ENCODE results near the gene TMEM175. TPM values are rescaled to one million over a fixed set of nuclear protein-coding genes. Genes with fewer than 3 reads are reported as not detected.

Gene TMEM175
- total RNA-seq, 2 experiments from 2014 or later: 12.5 to 33.1 TPM

- BruUV-seq (replicated peaks): no TSS peak
- no peaks in the 10 kb centered on the region for H3K79me2 ChIP-seq (ENCODE audit: insufficient read depth, low read depth, low read length)
- H2AFZ ChIP-seq (ENCODE audit: low read length): no peak overlapping the region
- CTCF ChIA-PET (ENCODE audit: unreplicated experiment): no interaction called here
- no peaks in the 10 kb centered on the region for H3K9me2 ChIP-seq (ENCODE audit: insufficient read depth, low read length)
- POLR2A ChIA-PET: no interaction called here
- no peaks in the 10 kb centered on the region for H4K20me1 ChIP-seq (ENCODE audit: insufficient read depth, low read length)
- DNase-seq (ENCODE audit: low spot score): no peak
- H3K27ac ChIP-seq (ENCODE audit: low read depth, low read length, poor library complexity, severe bottlenecking): no peak overlapping the region
- no peak overlapping the region for H3K4me2 ChIP-seq (ENCODE audit: low read length)
- no peaks in the 10 kb centered on the region for H3K9me3 ChIP-seq (ENCODE audit: low read length)
- no peaks in the 10 kb centered on the region for H3K4me1 ChIP-seq (ENCODE audit: insufficient read depth, low read length, poor library complexity, severe bottlenecking)
- no peak overlapping the region for H3K4me3 ChIP-seq (ENCODE audit: low read depth, low read length, poor library complexity, severe bottlenecking)
- TF ChIP-seq EZH2phosphoT487 (IDR thresholded peaks at IDR 0.05; ENCODE audit: borderline replicate concordance, low read depth, low read length) (no peak), CTCF (conservative IDR thresholded peaks at IDR 0.05; ENCODE audit: low read length) (no peak)
- intact Hi-C loops (cut with micrococcal nuclease; ENCODE audit: unreplicated experiment): no loop called here
- no peaks in the 10 kb centered on the region for H3K36me3 ChIP-seq (ENCODE audit: insufficient read depth, low read length)
Observed at GRCh38 chr4:999882-1000425, 67.7 kb downstream of the TMEM175 start.

- Histone ChIP-seq H3K4me2 (ENCODE audit: low read length) (no peak overlapping the region), H3K79me2 (ENCODE audit: insufficient read depth, low read depth, low read length) (no peaks in the 10 kb centered on the region), H3K9me2 (ENCODE audit: insufficient read depth, low read length) (no peaks in the 10 kb centered on the region), H3K4me3 (ENCODE audit: low read depth, low read length, poor library complexity, severe bottlenecking) (no peak overlapping the region), H2AFZ (ENCODE audit: low read length) (no peak overlapping the region), H3K4me1 (ENCODE audit: insufficient read depth, low read length, poor library complexity, severe bottlenecking) (no peaks in the 10 kb centered on the region), H3K36me3 (ENCODE audit: insufficient read depth, low read length) (no peaks in the 10 kb centered on the region), H3K27ac (ENCODE audit: low read depth, low read length, poor library complexity, severe bottlenecking) (no peak overlapping the region), H4K20me1 (ENCODE audit: insufficient read depth, low read length) (no peaks in the 10 kb centered on the region), H3K9me3 (ENCODE audit: low read length) (no peaks in the 10 kb centered on the region)
- DNase-seq (ENCODE audit: low spot score): no peak
- no peak for TF ChIP-seq EZH2phosphoT487 (IDR thresholded peaks at IDR 0.05; ENCODE audit: borderline replicate concordance, low read depth, low read length)
- BruUV-seq (replicated peaks): no TSS peak
- ChIA-PET POLR2A (no interaction called here), CTCF (ENCODE audit: unreplicated experiment) (no interaction called here)
- intact Hi-C loops (cut with micrococcal nuclease; ENCODE audit: unreplicated experiment): no loop called here
Observed at GRCh38 chr4:1000686-1001260, 68.5 kb downstream of the TMEM175 start.

- ChIA-PET POLR2A (no interaction called here), CTCF (ENCODE audit: unreplicated experiment) (no interaction called here)
- no peak for DNase-seq (ENCODE audit: low spot score)
- Histone ChIP-seq H2AFZ (ENCODE audit: low read length) (no peak overlapping the region), H4K20me1 (ENCODE audit: insufficient read depth, low read length) (no peaks in the 10 kb centered on the region), H3K27ac (ENCODE audit: low read depth, low read length, poor library complexity, severe bottlenecking) (no peak overlapping the region), H3K79me2 (ENCODE audit: insufficient read depth, low read depth, low read length) (no peaks in the 10 kb centered on the region), H3K4me1 (ENCODE audit: insufficient read depth, low read length, poor library complexity, severe bottlenecking) (no peaks in the 10 kb centered on the region), H3K36me3 (ENCODE audit: insufficient read depth, low read length) (no peaks in the 10 kb centered on the region), H3K4me2 (ENCODE audit: low read length) (no peak overlapping the region), H3K9me3 (ENCODE audit: low read length) (no peaks in the 10 kb centered on the region), H3K9me2 (ENCODE audit: insufficient read depth, low read length) (no peaks in the 10 kb centered on the region), H3K4me3 (ENCODE audit: low read depth, low read length, poor library complexity, severe bottlenecking) (no peak overlapping the region)
- TF ChIP-seq CTCF (conservative IDR thresholded peaks at IDR 0.05; ENCODE audit: low read length) (no peak), EZH2phosphoT487 (IDR thresholded peaks at IDR 0.05; ENCODE audit: borderline replicate concordance, low read depth, low read length) (no peak)
- intact Hi-C loops (cut with micrococcal nuclease; ENCODE audit: unreplicated experiment): no loop called here
- BruUV-seq (replicated peaks): no TSS peak
Observed at GRCh38 chr4:1001561-1002130, 69.4 kb downstream of the TMEM175 start.

Measured in OCI-LY7 (cell line).